SK-N-SH (cell line): ENCODE results near the gene PLEKHA6. TPM values are rescaled to one million over a fixed set of nuclear protein-coding genes. Genes with fewer than 3 reads are reported as not detected.

Experiments
- CTCF ChIA-PET: fragments of 300-600, 350-600 bp; formaldehyde crosslinking; extraction: SDS; loops from one replicate; lab custom pipeline; 2021; lab: Yijun Ruan, JAX
- POLR2A ChIA-PET: fragments of 350-600 bp; sonication (Branson Sonifier 250); formaldehyde crosslinking; extraction: SDS; loops from one replicate; lab custom pipeline; 2020; ENCODE audit warnings: antibody characterized with exemption, inconsistent platforms; lab: Yijun Ruan, JAX
- DNase-seq: peaks from one replicate; pipeline ENCODE4 v3.0.0; 2012
- H2AFZ ChIP-seq: fragments of 200-600 bp; sonication (generic); 2 replicates; pipeline ENCODE4 v1.8.1; 2016; ENCODE audit warnings: antibody characterized with exemption, mild to moderate bottlenecking, low read depth
- H3F3A ChIP-seq: fragments of 200-600 bp; sonication (generic); replicated peaks from 2 replicates; pipeline ENCODE3; 2016; ENCODE audit warnings: antibody characterized with exemption, mild to moderate bottlenecking; ENCODE audit not compliant: insufficient read depth
- H3K27ac ChIP-seq, 2 experiments: fragments of 200-500 bp in 1 of 2; fragments of 200-600 bp in 1 of 2; sonication (Bioruptor generic) in 1 of 2; sonication (generic), shearing (Covaris generic) in 1 of 2; 2 replicates each; pipeline versions ENCODE4 v1.5.1 to v1.6.1; 2014 to 2016; ENCODE audit warnings: low read depth in 2 of 2, inconsistent platforms in 1 of 2, low read length in 1 of 2, mild to moderate bottlenecking in 1 of 2, mixed read lengths in 1 of 2
- H3K27me3 ChIP-seq: fragments of 200-600 bp; sonication (generic), shearing (Covaris generic); 2 replicates; pipeline ENCODE4 v1.6.1; 2016; ENCODE audit warnings: mixed run types; ENCODE audit not compliant: insufficient read depth
- H3K36me3 ChIP-seq, 2 experiments: fragments of 200-500 bp in 1 of 2; fragments of 200-600 bp in 1 of 2; sonication (Bioruptor generic) in 1 of 2; sonication (generic) in 1 of 2; replicated peaks in 1 of 2; 2 replicates each; pipeline versions ENCODE3 to v1.5.1; 2014 to 2016; ENCODE audit warnings: low read length in 1 of 2, mild to moderate bottlenecking in 1 of 2; ENCODE audit not compliant: insufficient read depth in 2 of 2, control insufficient read depth in 1 of 2
- H3K4me1 ChIP-seq, 2 experiments: fragments of 200-500 bp in 1 of 2; fragments of 200-600 bp in 1 of 2; sonication (Bioruptor generic) in 1 of 2; sonication (generic), shearing (Covaris generic) in 1 of 2; 2 replicates each; pipeline versions ENCODE4 v1.5.1 to v1.6.1; 2014 to 2016; ENCODE audit warnings: low read depth in 1 of 2, low read length in 1 of 2, mixed run types in 1 of 2; ENCODE audit not compliant: insufficient read depth in 2 of 2, control insufficient read depth in 1 of 2
- H3K4me2 ChIP-seq: fragments of 200-600 bp; sonication (generic), shearing (Covaris generic); 2 replicates; pipeline ENCODE4 v1.6.1; 2017; ENCODE audit warnings: mixed run types
- H3K4me3 ChIP-seq, 2 experiments: fragments of 200-500 bp in 1 of 2; fragments of 200-600 bp in 1 of 2; sonication (Bioruptor generic) in 1 of 2; sonication (generic), shearing (Covaris generic) in 1 of 2; 2 replicates each; pipeline versions ENCODE4 v1.5.1 to v1.8.1; 2014 to 2016; ENCODE audit warnings: low read depth in 2 of 2, inconsistent platforms in 1 of 2, low read length in 1 of 2, mild to moderate bottlenecking in 1 of 2, mixed read lengths in 1 of 2, moderate library complexity in 1 of 2
- H3K79me2 ChIP-seq: fragments of 200-600 bp; sonication (generic); 2 replicates; pipeline ENCODE4 v1.8.1; 2017; ENCODE audit warnings: mild to moderate bottlenecking; ENCODE audit not compliant: insufficient read depth
- H3K9ac ChIP-seq: fragments of 200-600 bp; sonication (generic); 2 replicates; pipeline ENCODE4 v1.6.1; 2017; ENCODE audit warnings: mixed run types
- H3K9me2 ChIP-seq: fragments of 200-600 bp; sonication (generic); 2 replicates; pipeline ENCODE4 v1.6.1; 2017; ENCODE audit warnings: mixed run types
- H3K9me3 ChIP-seq: fragments of 200-600 bp; sonication (generic); 2 replicates; pipeline ENCODE4 v1.6.1; 2017; ENCODE audit warnings: mixed run types, mild to moderate bottlenecking, moderate library complexity
- H4K20me1 ChIP-seq: fragments of 200-600 bp; sonication (generic); 2 replicates; pipeline ENCODE4 v1.6.1; 2017; ENCODE audit warnings: mild to moderate bottlenecking, mixed run types; ENCODE audit not compliant: insufficient read depth
- EP300 ChIP-seq, 2 experiments: IDR thresholded peaks; 2 replicates each; pipeline versions ENCODE4 v1.4.0 to v1.6.1; 2012; ENCODE audit warnings: borderline replicate concordance in 1 of 2, low read depth in 1 of 2, low read length in 1 of 2
- FOSL2 ChIP-seq: IDR thresholded peaks from 2 replicates; pipeline ENCODE4 v1.4.0; 2012; ENCODE audit warnings: low read depth, mild to moderate bottlenecking, moderate library complexity, borderline replicate concordance
- GATA2 ChIP-seq: sonication (generic); formaldehyde crosslinking; IDR thresholded peaks from 2 replicates; pipeline ENCODE4 v1.5.0; 2020; ENCODE audit warnings: mild to moderate bottlenecking, missing genetic modification reagents
- JUND ChIP-seq: IDR thresholded peaks from 2 replicates; pipeline ENCODE4 v1.4.0; 2012
- MEF2A ChIP-seq: IDR thresholded peaks from 2 replicates; pipeline ENCODE4 v1.4.0; 2012; ENCODE audit warnings: low read depth, borderline replicate concordance
- NRF1 ChIP-seq: IDR thresholded peaks from 2 replicates; pipeline ENCODE4 v1.6.1; 2012; ENCODE audit warnings: low read depth, mild to moderate bottlenecking, low read length
- RCOR1 ChIP-seq: fragments of 150-350 bp; IDR thresholded peaks from 2 replicates; pipeline ENCODE4 v1.6.1; 2017; ENCODE audit warnings: antibody characterized with exemption, low read length
- SIN3A ChIP-seq: IDR thresholded peaks from 2 replicates; pipeline ENCODE4 v1.6.1; 2012; ENCODE audit warnings: low read depth, mild to moderate bottlenecking, low read length, moderate library complexity, borderline replicate concordance
- TCF12 ChIP-seq: IDR thresholded peaks from 2 replicates; pipeline ENCODE4 v1.4.0; 2012
- YY1 ChIP-seq: IDR thresholded peaks from 2 replicates; pipeline ENCODE4 v1.4.0; 2012; ENCODE audit warnings: low read depth, mild to moderate bottlenecking
- WGBS: methylation state at CpG from one replicate; pipeline ENCODE4 v1.1.6; 2017; ENCODE audit warnings: low lambda C conversion rate; 5-methylcytosine and 5-hydroxymethylcytosine counted together
- polyA plus RNA-seq, 3 experiments: library from polyadenylated mRNA; depleted of rRNA; stranded (reverse); fragments of >200 nt; gene quantifications; 2 replicates each; pipeline ENCODE4 v1.2.3, GENCODE V29; 2012
- TF ChIP-seq, protein P1 (sequence below): fragments of 150-350 bp; IDR thresholded peaks from 2 replicates; pipeline ENCODE4 v1.6.1; 2016; ENCODE audit warnings: mild to moderate bottlenecking, low read depth, low read length
- TF ChIP-seq, protein P2 (sequence below): IDR thresholded peaks from 2 replicates; pipeline ENCODE4 v1.4.0; 2012; ENCODE audit warnings: low read depth, borderline replicate concordance
- TF ChIP-seq, protein P3 (sequence below): IDR thresholded peaks from 2 replicates; pipeline ENCODE4 v1.6.1; 2012; ENCODE audit warnings: mild to moderate bottlenecking, low read depth, low read length, moderate library complexity
- TF ChIP-seq, protein P4 (sequence below): IDR thresholded peaks from 2 replicates; pipeline ENCODE4 v1.4.0; 2012; ENCODE audit warnings: low read depth, borderline replicate concordance
- TF ChIP-seq, protein P5 (sequence below): IDR thresholded peaks from 2 replicates; pipeline ENCODE4 v1.4.0; 2012; ENCODE audit warnings: low read depth

The PLEKHA6 gene
- polyA plus RNA-seq, 1 of the 3 experiments (the other 2 are of a cell fraction), result 1.2 TPM

DNA sequence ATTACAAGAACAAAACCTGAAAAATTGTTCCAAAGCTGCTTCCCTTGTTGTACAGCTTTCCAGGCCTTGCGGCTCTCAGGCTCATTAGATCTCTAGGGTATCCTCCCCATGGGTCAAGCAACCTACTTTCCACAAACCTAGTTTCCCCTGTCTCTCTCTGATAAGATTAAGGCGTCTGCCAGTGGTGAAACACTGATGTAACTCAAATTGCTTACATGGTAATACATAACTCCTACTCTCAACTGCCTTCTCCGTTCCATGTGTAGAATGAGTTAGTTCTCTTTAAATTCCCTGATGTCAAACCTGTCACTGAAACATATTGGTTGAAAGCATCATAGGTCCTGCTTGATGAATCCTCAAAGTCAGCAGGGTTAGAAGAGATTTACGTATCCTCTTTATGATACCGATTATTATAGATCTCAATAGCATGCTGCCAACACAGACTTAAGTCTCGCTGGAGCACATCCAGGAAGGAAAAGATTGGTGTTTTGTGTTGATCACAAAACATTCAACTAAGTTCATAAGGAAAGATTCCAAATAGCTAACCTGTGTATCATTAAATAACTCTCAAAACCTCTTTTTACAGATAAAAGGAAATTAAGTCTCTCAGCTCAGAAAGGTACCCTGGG is 41.3 kb upstream of the PLEKHA6 start:
- DNase-seq, result no peak
- H3K79me2 ChIP-seq, result peaks cover 53% of the 10 kb centered on the region
- POLR2A ChIA-PET, result no interaction called here

More for the DNA sequence above, 41.3 kb upstream of the PLEKHA6 start:
- Histone ChIP-seq H3K4me2 (no peak overlapping the region), H3K4me1 (peaks cover 4 to 9% of the 10 kb centered on the region in 2 experiments; a peak in 2 of 4 replicates), H2AFZ (no peak overlapping the region)
- 87% methylated on average over 6 of the region's 6 CpGs for WGBS
- TF ChIP-seq NRF1, result no peak
- TF ChIP-seq EP300 (IDR thresholded peaks at IDR 0.05; ENCODE audit: borderline replicate concordance in 1 of 2, low read depth in 1 of 2, low read length in 1 of 2), result no peak
- TF ChIP-seq, protein P1, sequence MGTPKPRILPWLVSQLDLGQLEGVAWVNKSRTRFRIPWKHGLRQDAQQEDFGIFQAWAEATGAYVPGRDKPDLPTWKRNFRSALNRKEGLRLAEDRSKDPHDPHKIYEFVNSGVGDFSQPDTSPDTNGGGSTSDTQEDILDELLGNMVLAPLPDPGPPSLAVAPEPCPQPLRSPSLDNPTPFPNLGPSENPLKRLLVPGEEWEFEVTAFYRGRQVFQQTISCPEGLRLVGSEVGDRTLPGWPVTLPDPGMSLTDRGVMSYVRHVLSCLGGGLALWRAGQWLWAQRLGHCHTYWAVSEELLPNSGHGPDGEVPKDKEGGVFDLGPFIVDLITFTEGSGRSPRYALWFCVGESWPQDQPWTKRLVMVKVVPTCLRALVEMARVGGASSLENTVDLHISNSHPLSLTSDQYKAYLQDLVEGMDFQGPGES, result no peak
- TF ChIP-seq GATA2, result no peak
- TF ChIP-seq JUND, result no peak
- no peak for TF ChIP-seq FOSL2
- TF ChIP-seq, protein P2, sequence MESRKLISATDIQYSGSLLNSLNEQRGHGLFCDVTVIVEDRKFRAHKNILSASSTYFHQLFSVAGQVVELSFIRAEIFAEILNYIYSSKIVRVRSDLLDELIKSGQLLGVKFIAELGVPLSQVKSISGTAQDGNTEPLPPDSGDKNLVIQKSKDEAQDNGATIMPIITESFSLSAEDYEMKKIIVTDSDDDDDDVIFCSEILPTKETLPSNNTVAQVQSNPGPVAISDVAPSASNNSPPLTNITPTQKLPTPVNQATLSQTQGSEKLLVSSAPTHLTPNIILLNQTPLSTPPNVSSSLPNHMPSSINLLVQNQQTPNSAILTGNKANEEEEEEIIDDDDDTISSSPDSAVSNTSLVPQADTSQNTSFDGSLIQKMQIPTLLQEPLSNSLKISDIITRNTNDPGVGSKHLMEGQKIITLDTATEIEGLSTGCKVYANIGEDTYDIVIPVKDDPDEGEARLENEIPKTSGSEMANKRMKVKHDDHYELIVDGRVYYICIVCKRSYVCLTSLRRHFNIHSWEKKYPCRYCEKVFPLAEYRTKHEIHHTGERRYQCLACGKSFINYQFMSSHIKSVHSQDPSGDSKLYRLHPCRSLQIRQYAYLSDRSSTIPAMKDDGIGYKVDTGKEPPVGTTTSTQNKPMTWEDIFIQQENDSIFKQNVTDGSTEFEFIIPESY, result no peak
- TF ChIP-seq SIN3A, result no peak
- no peak for TF ChIP-seq RCOR1
- TF ChIP-seq, protein P3, sequence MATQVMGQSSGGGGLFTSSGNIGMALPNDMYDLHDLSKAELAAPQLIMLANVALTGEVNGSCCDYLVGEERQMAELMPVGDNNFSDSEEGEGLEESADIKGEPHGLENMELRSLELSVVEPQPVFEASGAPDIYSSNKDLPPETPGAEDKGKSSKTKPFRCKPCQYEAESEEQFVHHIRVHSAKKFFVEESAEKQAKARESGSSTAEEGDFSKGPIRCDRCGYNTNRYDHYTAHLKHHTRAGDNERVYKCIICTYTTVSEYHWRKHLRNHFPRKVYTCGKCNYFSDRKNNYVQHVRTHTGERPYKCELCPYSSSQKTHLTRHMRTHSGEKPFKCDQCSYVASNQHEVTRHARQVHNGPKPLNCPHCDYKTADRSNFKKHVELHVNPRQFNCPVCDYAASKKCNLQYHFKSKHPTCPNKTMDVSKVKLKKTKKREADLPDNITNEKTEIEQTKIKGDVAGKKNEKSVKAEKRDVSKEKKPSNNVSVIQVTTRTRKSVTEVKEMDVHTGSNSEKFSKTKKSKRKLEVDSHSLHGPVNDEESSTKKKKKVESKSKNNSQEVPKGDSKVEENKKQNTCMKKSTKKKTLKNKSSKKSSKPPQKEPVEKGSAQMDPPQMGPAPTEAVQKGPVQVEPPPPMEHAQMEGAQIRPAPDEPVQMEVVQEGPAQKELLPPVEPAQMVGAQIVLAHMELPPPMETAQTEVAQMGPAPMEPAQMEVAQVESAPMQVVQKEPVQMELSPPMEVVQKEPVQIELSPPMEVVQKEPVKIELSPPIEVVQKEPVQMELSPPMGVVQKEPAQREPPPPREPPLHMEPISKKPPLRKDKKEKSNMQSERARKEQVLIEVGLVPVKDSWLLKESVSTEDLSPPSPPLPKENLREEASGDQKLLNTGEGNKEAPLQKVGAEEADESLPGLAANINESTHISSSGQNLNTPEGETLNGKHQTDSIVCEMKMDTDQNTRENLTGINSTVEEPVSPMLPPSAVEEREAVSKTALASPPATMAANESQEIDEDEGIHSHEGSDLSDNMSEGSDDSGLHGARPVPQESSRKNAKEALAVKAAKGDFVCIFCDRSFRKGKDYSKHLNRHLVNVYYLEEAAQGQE, result no peak
- TF ChIP-seq YY1, result no peak
- no peak for TF ChIP-seq MEF2A
- TF ChIP-seq, protein P4, sequence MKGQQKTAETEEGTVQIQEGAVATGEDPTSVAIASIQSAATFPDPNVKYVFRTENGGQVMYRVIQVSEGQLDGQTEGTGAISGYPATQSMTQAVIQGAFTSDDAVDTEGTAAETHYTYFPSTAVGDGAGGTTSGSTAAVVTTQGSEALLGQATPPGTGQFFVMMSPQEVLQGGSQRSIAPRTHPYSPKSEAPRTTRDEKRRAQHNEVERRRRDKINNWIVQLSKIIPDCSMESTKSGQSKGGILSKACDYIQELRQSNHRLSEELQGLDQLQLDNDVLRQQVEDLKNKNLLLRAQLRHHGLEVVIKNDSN, result no peak
- TF ChIP-seq, protein P5, sequence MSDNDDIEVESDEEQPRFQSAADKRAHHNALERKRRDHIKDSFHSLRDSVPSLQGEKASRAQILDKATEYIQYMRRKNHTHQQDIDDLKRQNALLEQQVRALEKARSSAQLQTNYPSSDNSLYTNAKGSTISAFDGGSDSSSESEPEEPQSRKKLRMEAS, result no peak
- no peak for TF ChIP-seq TCF12
- TF ChIP-seq, all 33 proteins: peak for 0
- H3K9ac ChIP-seq, result no peak overlapping the region
- CTCF ChIA-PET, result interaction anchor here (0.7 to 8.8 kb wide), 4 partner anchors 44 to 236 kb away, joined by 3 to 135 read pairs (median 4); partner anchors contain the start of gene REN
- no peaks in the 10 kb centered on the region for H3K9me3 ChIP-seq
- H3F3A ChIP-seq, result peaks cover 27% of the 10 kb centered on the region
- no peak overlapping the region for H3K4me3 ChIP-seq
- H3K27ac ChIP-seq, result no peak overlapping the region
- no peaks in the 10 kb centered on the region for H3K9me2 ChIP-seq
- peaks cover 54 to 75% of the 10 kb centered on the region in 2 experiments for H3K36me3 ChIP-seq
- H3K27me3 ChIP-seq, result no peaks in the 10 kb centered on the region
- H4K20me1 ChIP-seq, result peaks cover 54% of the 10 kb centered on the region
